Adipocyte (in vitro differentiated cells): ENCODE measurements around the gene PARD3.
"Not testable (repeated sequence)": the region's sequence is repeated elsewhere in the genome, so short reads cannot be mapped to it uniquely, and the experiment has no call there.

Experiments used
- DNase-seq: peaks from one replicate; pipeline ENCODE4 v3.0.0-alpha.2; 2015; ENCODE audit warnings: low read depth
- H3K27me3 ChIP-seq: replicated peaks from 2 replicates; pipeline ENCODE4 v1.7.0; 2013; ENCODE audit warnings: mild to moderate bottlenecking, low read length, moderate library complexity; ENCODE audit not compliant: control insufficient read depth, insufficient read depth
- H3K36me3 ChIP-seq: 2 replicates; pipeline ENCODE4 v1.7.0; 2013; ENCODE audit warnings: low read length, mild to moderate bottlenecking, moderate library complexity; ENCODE audit not compliant: control insufficient read depth, insufficient read depth, severe bottlenecking
- H3K4me1 ChIP-seq: 2 replicates; pipeline ENCODE4 v1.7.0; 2013; ENCODE audit warnings: mild to moderate bottlenecking, low read length, moderate library complexity; ENCODE audit not compliant: control insufficient read depth, insufficient read depth
- H3K4me3 ChIP-seq: 2 replicates; pipeline ENCODE4 v1.7.0; 2013; ENCODE audit warnings: mild to moderate bottlenecking, low read length, moderate library complexity
- H3K9ac ChIP-seq: 2 replicates; pipeline ENCODE4 v1.7.0; 2013; ENCODE audit warnings: mild to moderate bottlenecking, low read length, moderate library complexity
- H3K9me3 ChIP-seq: 2 replicates; pipeline ENCODE4 v1.7.0; 2013; ENCODE audit warnings: mild to moderate bottlenecking, low read length, moderate library complexity; ENCODE audit not compliant: control insufficient read depth

The PARD3 gene

GRCh38 chr10:34449836-34450235 lies 365.3 kb downstream of the PARD3 start:
- Histone ChIP-seq H3K27me3 (no peaks in the 10 kb centered on the region), H3K9ac (no peak overlapping the region), H3K9me3 (no peaks in the 10 kb centered on the region), H3K4me3 (no peak overlapping the region), H3K36me3 (no peaks in the 10 kb centered on the region), H3K4me1 (peaks cover 7% of the 10 kb centered on the region)
- peak; percentile 42 for DNase-seq

DNA sequence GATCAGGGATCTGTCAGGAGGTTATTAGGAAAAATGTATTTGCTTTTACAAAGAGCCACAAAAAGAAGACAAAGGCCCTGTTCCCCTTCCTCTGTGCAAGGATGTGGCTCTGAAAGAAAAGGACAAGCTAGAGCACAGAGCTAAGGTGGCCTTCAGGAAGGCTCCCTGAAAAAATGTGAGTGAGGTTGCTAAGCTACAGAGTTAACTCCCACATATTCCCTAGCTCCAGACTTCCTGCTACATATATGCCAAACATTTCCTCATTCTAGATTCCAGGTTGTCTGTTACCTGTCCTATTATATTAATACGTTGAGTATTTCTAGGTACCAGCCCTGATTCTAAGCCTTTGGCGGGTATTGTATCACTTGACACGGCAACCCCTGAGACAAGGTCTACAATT lies 369.0 kb downstream of the PARD3 start:
- DNase-seq, result no peak
- H3K9ac ChIP-seq, result no peak overlapping the region
- no peak overlapping the region for H3K4me3 ChIP-seq
- H3K36me3 ChIP-seq, result no peaks in the 10 kb centered on the region
- no peaks in the 10 kb centered on the region for H3K9me3 ChIP-seq
- no peaks in the 10 kb centered on the region for H3K27me3 ChIP-seq
- H3K4me1 ChIP-seq, result peaks cover 13% of the 10 kb centered on the region

DNA sequence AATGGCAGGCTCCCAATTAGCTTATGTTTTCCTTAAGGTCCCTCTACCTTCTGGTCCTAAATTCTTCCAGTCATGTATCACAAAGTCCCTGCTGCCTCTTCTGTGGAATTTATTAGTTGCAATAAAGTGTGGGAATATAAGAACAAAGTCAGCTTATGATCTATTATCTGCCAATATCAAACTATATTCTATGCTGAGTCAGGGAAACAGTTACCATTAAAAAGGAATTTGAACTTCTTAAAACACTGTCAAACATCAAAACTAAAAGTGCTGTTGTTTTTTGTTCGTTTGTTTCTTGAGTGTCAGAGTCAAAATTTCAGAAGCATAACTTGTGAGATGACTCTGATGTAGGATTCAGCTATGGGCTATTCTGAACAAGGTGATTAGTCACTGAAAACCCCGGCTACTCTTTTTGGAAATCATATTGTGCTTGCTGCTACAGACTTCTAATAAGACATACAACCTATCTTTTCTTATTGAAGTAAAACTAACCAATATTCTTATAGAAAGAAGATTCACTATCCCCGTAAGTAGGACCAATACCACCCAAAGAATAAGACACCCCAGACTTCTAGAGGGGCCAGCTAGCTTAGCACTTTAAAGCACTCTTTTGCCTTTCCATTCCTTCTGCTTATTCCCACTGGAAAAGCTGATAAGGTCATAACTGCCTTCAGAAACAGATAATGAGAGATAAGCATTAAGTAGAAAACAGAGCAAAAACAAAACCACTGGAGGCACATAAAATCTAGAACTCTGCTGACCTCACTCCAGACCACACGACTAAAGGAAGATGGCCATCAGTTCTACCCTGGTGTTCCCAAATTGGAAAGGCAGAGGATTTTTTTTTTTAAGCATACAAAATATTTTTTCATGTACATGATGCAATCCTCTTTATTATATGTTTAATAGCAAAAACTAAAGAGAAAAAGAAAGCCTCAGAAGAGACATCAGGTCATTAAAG lies 370.6 kb downstream of the PARD3 start:
- H3K9me3 ChIP-seq, result no peaks in the 10 kb centered on the region
- no peaks in the 10 kb centered on the region for H3K36me3 ChIP-seq
- no peak for DNase-seq
- no peak overlapping the region for H3K4me3 ChIP-seq
- peaks cover 17% of the 10 kb centered on the region for H3K4me1 ChIP-seq
- H3K9ac ChIP-seq, result no peak overlapping the region
- H3K27me3 ChIP-seq, result no peaks in the 10 kb centered on the region

- H3K36me3 ChIP-seq, H3K9ac ChIP-seq: not testable (repeated sequence)
- peaks cover 20% of the 10 kb centered on the region for H3K4me1 ChIP-seq
Observed at GRCh38 chr10:34439386-34439785, 375.7 kb downstream of the PARD3 start.

GRCh38 chr10:34438741-34439140 lies 376.4 kb downstream of the PARD3 start:
- H3K27me3 ChIP-seq, result no peaks in the 10 kb centered on the region
- peak overlapping the region; percentile 0 for H3K4me3 ChIP-seq
- peak overlapping the region; percentile 47 for H3K9ac ChIP-seq
- DNase-seq, result no peak
- H3K36me3 ChIP-seq, result no peaks in the 10 kb centered on the region
- H3K9me3 ChIP-seq, result no peaks in the 10 kb centered on the region
- peaks cover 20% of the 10 kb centered on the region for H3K4me1 ChIP-seq

More at GRCh38 chr10:34439386-34439785, 375.7 kb downstream of the PARD3 start:
- not testable (repeated sequence) for H3K9me3 ChIP-seq, H3K27me3 ChIP-seq
- DNase-seq, result peak; percentile 64
- peak overlapping the region; percentile 0 for H3K4me3 ChIP-seq

DNA sequence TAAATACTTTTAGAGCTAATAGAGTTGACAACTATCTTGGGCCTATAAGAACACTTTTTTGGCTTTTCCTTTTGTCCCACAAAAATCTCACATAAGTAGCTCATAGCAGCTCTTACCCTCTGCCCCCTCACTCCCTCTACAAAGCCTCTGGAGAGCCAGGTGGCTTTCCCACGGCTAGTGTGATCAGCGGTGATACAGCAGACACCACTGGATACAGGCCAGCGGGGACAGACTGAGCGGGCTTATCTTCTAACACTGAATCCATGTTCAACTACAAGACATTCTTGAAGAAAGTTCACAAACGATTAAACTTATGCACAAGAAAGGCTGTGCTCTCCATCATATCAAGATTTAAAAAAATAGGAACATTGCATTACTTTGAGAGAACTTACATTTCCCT lies 377.2 kb downstream of the PARD3 start:
- DNase-seq, result no peak
- Histone ChIP-seq H3K4me3 (no peak overlapping the region), H3K36me3 (no peaks in the 10 kb centered on the region), H3K4me1 (peaks cover 29% of the 10 kb centered on the region), H3K9me3 (no peaks in the 10 kb centered on the region), H3K9ac (no peak overlapping the region), H3K27me3 (no peaks in the 10 kb centered on the region)

- H3K4me3 ChIP-seq, result peak overlapping the region; percentile 12
- peak overlapping the region; percentile 19 for H3K9ac ChIP-seq
- H3K4me1 ChIP-seq, result peaks cover 33% of the 10 kb centered on the region
- peak; percentile 65 for DNase-seq
- H3K9me3 ChIP-seq, result no peaks in the 10 kb centered on the region
- H3K36me3 ChIP-seq, result no peaks in the 10 kb centered on the region
- no peaks in the 10 kb centered on the region for H3K27me3 ChIP-seq
Observed at GRCh38 chr10:34434119-34434594, 380.9 kb downstream of the PARD3 start.

DNA sequence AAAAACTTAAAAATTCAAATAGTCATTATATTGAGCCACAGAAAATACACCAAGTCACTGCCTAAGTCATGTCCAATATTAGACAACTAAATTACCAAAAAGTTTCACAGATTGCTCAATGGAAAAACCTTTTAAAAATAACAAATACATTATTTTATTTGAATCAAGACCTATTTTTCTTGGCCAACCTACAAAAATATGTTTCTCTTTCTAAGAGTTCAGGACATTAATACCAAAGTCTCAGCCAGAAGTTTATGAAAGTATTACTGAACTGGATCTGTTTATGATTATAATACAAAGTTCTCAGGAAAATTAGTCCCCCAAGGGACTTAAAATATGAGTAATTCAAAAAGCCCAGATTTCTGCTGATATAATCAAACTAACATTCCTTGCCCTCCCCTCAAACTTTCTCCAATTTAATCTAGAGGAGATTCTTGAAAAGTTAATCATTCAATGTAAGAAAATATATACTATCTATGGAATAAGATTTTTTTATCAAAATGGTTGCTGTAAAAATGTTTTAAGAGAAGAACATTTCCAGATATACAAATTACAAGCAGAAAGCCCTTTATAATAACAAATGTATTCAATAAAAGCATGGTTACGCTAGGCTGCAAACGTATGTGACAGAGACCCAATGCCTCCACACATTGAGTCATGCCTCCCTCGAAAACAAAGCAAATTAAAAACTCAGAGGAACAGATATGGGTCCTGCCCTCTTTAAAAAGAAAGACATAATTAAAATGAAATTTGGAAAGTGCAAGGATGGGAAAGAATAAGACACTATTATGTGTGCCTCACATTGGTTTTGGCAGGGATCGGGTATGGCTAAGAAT lies 381.6 kb downstream of the PARD3 start:
- Histone ChIP-seq H3K4me1 (peaks cover 27% of the 10 kb centered on the region), H3K4me3 (peak overlapping the region; percentile 12), H3K9ac (peak overlapping the region; percentile 19), H3K27me3 (no peaks in the 10 kb centered on the region), H3K9me3 (no peaks in the 10 kb centered on the region), H3K36me3 (no peaks in the 10 kb centered on the region)
- DNase-seq, result peak; percentile 97

DNA sequence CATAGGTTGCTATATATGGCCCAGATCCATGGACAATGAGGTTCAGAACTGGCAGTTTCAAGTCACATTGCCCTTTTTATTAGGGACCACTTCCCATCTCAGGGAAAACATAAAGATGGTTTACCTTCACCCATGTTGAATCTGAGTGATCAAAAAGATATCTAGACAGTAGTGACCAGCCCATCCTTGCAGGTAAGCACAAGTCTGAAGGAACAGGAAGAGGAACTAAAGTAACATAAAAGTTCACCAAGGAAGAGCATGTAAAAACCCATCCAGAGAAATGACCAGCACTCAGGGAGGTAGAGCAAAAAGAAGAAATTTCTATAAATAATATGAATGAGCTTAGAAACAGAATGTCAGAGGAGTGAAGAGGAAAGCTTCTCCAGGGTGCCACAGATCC lies 382.5 kb downstream of the PARD3 start:
- Histone ChIP-seq H3K9ac (no peak overlapping the region), H3K9me3 (no peaks in the 10 kb centered on the region), H3K27me3 (no peaks in the 10 kb centered on the region), H3K4me1 (peaks cover 27% of the 10 kb centered on the region), H3K4me3 (no peak overlapping the region), H3K36me3 (no peaks in the 10 kb centered on the region)
- no peak for DNase-seq

- DNase-seq, result no peak
- Histone ChIP-seq H3K4me1 (peaks cover 27% of the 10 kb centered on the region), H3K9me3 (no peaks in the 10 kb centered on the region), H3K27me3 (no peaks in the 10 kb centered on the region), H3K36me3 (no peaks in the 10 kb centered on the region), H3K9ac (no peak overlapping the region), H3K4me3 (no peak overlapping the region)
Observed at GRCh38 chr10:34430685-34431084, 384.4 kb downstream of the PARD3 start.

DNA sequence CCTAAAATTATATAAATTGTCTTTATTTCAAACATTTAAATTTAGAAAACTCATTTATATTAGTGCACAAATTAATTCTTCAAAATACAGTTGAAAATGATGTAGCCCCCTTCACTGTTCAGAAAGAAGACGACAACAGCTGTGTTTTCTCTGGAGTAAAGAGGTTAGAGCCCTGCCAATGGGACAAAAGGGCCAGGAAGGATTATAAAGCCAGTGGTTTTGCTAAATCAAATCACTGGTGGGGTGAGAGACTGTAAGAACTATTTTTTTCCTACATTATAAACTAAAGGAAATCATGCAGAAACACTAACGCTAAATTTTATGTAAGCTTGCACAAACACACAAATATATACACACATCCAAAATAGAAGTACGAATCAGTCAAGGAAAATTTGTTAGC lies 386.6 kb downstream of the PARD3 start:
- Histone ChIP-seq H3K27me3 (no peaks in the 10 kb centered on the region), H3K9me3 (no peaks in the 10 kb centered on the region), H3K4me1 (peaks cover 21% of the 10 kb centered on the region), H3K4me3 (no peak overlapping the region), H3K36me3 (no peaks in the 10 kb centered on the region), H3K9ac (no peak overlapping the region)
- no peak for DNase-seq
